ENCODE measurements around the gene NUCKS1. TPM values are rescaled to one million over a fixed set of nuclear protein-coding genes. Genes with fewer than 3 reads are reported as not detected.

Gene NUCKS1
- total and polyA plus RNA-seq, 10 of the 15 experiments (the other 5 are each of a cell fraction or from before 2014, with no cell fraction given), result 40.5 to 135 (median 55.5) TPM

- no peak for TF ChIP-seq MLLT1 (IDR thresholded peaks at IDR 0.05)
- TF ChIP-seq PBX3 (IDR thresholded peaks at IDR 0.05; ENCODE audit: insufficient replicate concordance, low read depth, low read length), result no peak
- no peak for TF ChIP-seq RELB (IDR thresholded peaks at IDR 0.05; ENCODE audit: low read depth)
- no peak for TF ChIP-seq HDAC2 (IDR thresholded peaks at IDR 0.05)
- TF ChIP-seq IRF3 (IDR thresholded peaks at IDR 0.05), result no peak
Measured at GRCh38 chr1:205741681-205742080, 8.3 kb downstream of the NUCKS1 start (continued).

All from GM12878 (cell line).